Heart left ventricle (tissue), 13 donors: ENCODE data around the gene KIF2B.

ENCODE experiments used
- POLR2A ChIP-seq, 2 donors: fragments of 450-650 bp; IDR thresholded peaks; one replicate each; pipeline ENCODE4 v1.6.1; 2017; ENCODE audit warnings: antibody characterized with exemption in 2 of 2, mild to moderate bottlenecking in 2 of 2, moderate library complexity in 2 of 2
- TF ChIP-seq, protein P1 (sequence below), 12 donors: fragments of 200-600 bp; sonication (generic) in 4 of 12; IDR thresholded peaks; one replicate each; pipeline versions ENCODE4 v1.5.0 to v1.8.0; 2018 to 2022; ENCODE audit warnings: antibody characterized with exemption in 12 of 12, mild to moderate bottlenecking in 5 of 12
- donor health status: ischemic (EF 13 %, LVEDD 7.1; RV severe dilation, severe dysfunction).
- donor health status: DM: no; HTN: yes; CAD: no.
- donor health status: DM: no; HTN: no; CAD: no.
- donor health status: ischemic (EF 25% LVEDD 6.9; RV normal size, moderate dysfunction).
- donor health status: ischemic (EF 25% LVEDD 5.7; RV mildly dilated, moderate dysfunction).
- donor health status: ischemic (EF 35%, LVEDD 5.7; RV mildly dilated, moderate dysfunction).
- donor health status: nonischemic (EF 11% LVEDD 7.7; RV severe dilation, severe dysfunction).
- donor health status: DM: yes; HTN: yes; CAD: no.
- donor health status: PGD.
- donor health status: ischemic (EF 29% LVEDD 5.4; RV normal size, mild dysfunction).
- donor health status: nonischemic (EF 23%, LVEDD 6.1; RV moderate dilation, normal function).

DNA sequence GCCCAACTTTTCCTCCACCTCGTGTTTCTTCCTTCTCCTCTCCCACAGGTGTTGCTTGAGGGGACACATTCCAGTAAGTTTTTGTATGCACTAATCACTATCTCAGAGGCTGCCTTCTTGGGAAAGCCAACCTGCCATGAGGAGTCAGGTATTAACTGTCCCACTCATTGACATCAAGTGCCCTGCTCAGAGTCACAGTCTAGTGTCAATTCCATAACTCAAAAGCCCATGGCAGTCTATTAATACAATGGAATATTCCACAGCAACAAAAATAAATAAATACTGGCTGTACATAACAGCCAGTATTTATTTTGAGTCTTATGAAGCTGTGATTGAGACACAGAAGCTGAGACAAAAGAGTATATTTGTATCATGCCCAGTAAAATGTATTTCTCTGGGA lies 26.1 kb upstream of the KIF2B start:
- TF ChIP-seq, protein P1, sequence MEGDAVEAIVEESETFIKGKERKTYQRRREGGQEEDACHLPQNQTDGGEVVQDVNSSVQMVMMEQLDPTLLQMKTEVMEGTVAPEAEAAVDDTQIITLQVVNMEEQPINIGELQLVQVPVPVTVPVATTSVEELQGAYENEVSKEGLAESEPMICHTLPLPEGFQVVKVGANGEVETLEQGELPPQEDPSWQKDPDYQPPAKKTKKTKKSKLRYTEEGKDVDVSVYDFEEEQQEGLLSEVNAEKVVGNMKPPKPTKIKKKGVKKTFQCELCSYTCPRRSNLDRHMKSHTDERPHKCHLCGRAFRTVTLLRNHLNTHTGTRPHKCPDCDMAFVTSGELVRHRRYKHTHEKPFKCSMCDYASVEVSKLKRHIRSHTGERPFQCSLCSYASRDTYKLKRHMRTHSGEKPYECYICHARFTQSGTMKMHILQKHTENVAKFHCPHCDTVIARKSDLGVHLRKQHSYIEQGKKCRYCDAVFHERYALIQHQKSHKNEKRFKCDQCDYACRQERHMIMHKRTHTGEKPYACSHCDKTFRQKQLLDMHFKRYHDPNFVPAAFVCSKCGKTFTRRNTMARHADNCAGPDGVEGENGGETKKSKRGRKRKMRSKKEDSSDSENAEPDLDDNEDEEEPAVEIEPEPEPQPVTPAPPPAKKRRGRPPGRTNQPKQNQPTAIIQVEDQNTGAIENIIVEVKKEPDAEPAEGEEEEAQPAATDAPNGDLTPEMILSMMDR (IDR thresholded peaks at IDR 0.05), result no peak
- TF ChIP-seq POLR2A (IDR thresholded peaks at IDR 0.05), result no peak
